Endodermal cell (in vitro differentiated cells): ENCODE measurements around the gene HCRTR1. TPM values are rescaled to one million over a fixed set of nuclear protein-coding genes. Genes with fewer than 3 reads are reported as not detected.
A peak's percentile ranks its signal among the peaks of the same experiment; 100 is the strongest.

Source experiments
- DNase-seq: peaks from one replicate; pipeline ENCODE4 v3.0.0-alpha.2; 2017
- H3K27ac ChIP-seq: 2 replicates; pipeline ENCODE4 v1.5.1; 2013; ENCODE audit warnings: mild to moderate bottlenecking, low read depth, low read length, moderate library complexity
- H3K27me3 ChIP-seq: 2 replicates; pipeline ENCODE4 v1.6.1; 2013; ENCODE audit warnings: mild to moderate bottlenecking, low read length, moderate library complexity; ENCODE audit not compliant: insufficient read depth, control insufficient read depth, poor library complexity, severe bottlenecking
- H3K36me3 ChIP-seq: 2 replicates; pipeline ENCODE4 v1.7.0; 2013; ENCODE audit warnings: mild to moderate bottlenecking, low read length, moderate library complexity; ENCODE audit not compliant: control insufficient read depth, insufficient read depth
- H3K4me1 ChIP-seq: one replicate; pipeline ENCODE4 v1.7.0; 2013; ENCODE audit warnings: low read length; ENCODE audit not compliant: control insufficient read depth, insufficient read depth
- H3K4me3 ChIP-seq: 2 replicates; pipeline ENCODE4 v1.5.1; 2013; ENCODE audit warnings: mild to moderate bottlenecking, low read length, moderate library complexity
- H3K9ac ChIP-seq: 2 replicates; pipeline ENCODE4 v1.6.1; 2013; ENCODE audit warnings: mild to moderate bottlenecking, low read length, moderate library complexity; ENCODE audit not compliant: poor library complexity, severe bottlenecking; ENCODE audit errors: extremely low read depth
- H3K9me3 ChIP-seq: 2 replicates; pipeline ENCODE4 v1.6.1; 2013; ENCODE audit warnings: mild to moderate bottlenecking, low read length, moderate library complexity; ENCODE audit not compliant: control insufficient read depth
- H3K27ac Mint-ChIP-seq: 2 replicates; pipeline ENCODE4 v1.8.0; 2020; ENCODE audit warnings: mixed read lengths
- H3K27me3 Mint-ChIP-seq: 2 replicates; pipeline ENCODE4 v1.8.0; 2021; ENCODE audit warnings: mild to moderate bottlenecking, mixed read lengths; ENCODE audit not compliant: insufficient read depth
- H3K36me3 Mint-ChIP-seq: 2 replicates; pipeline ENCODE4 v1.8.0; 2020; ENCODE audit warnings: low read depth, mixed read lengths
- H3K4me1 Mint-ChIP-seq: 2 replicates; pipeline ENCODE4 v1.8.0; 2020; ENCODE audit warnings: mixed read lengths
- H3K4me3 Mint-ChIP-seq: 2 replicates; pipeline ENCODE4 v1.8.0; 2020; ENCODE audit warnings: mild to moderate bottlenecking, moderate library complexity, mixed read lengths
- H3K9me3 Mint-ChIP-seq: 2 replicates; pipeline ENCODE4 v1.8.0; 2020; ENCODE audit warnings: mild to moderate bottlenecking, mixed read lengths
- CTCF ChIP-seq: fragments of 200-600 bp; sonication (generic); conservative IDR thresholded peaks from 2 replicates; pipeline ENCODE4 v1.5.0; 2021; ENCODE audit warnings: antibody characterized with exemption, mild to moderate bottlenecking
- WGBS, 2 experiments: methylation state at CpG; one replicate each; pipeline versions ENCODE4 v1.1.5 to v1.1.7; 2013; ENCODE audit warnings: missing lambda C conversion rate in 2 of 2, mixed read lengths in 1 of 2; ENCODE audit not compliant: insufficient coverage in 1 of 2, insufficient read length in 1 of 2; 5-methylcytosine and 5-hydroxymethylcytosine counted together
- total RNA-seq, 2 donors: library from RNA; stranded (reverse); fragmentation: NEBNext Ultra II Directional in 1 of 2; extraction: Animal tissue kit (Norgen Biotek cat#: 25700) in 1 of 2; gene quantifications; 2 replicates in 1 of 2; 3 replicates in 1 of 2; pipeline ENCODE4 v1.2.1, GENCODE V29; 2021

HCRTR1 gene
- total RNA-seq, 2 donors from 2014 or later: not detected

GRCh38 chr1:31643976-31644559, 26.6 kb downstream of the HCRTR1 start:
- Mint-ChIP-seq H3K27me3 (no peaks in the 10 kb centered on the region), H3K4me3 (peak overlapping the region; percentile 95), H3K27ac (peak overlapping the region; percentile 100), H3K9me3 (no peaks in the 10 kb centered on the region), H3K36me3 (no peaks in the 10 kb centered on the region), H3K4me1 (peaks cover 32% of the 10 kb centered on the region)
- no peak for DNase-seq
- H3K4me1 ChIP-seq: peaks cover 12% of the 10 kb centered on the region
- no peaks in the 10 kb centered on the region for H3K27me3 ChIP-seq
- 9 to 19% methylated on average over 9 to 18 of the region's 18 CpGs for WGBS, 2 experiments
- peak overlapping the region; percentile 87 for H3K4me3 ChIP-seq
- H3K27ac ChIP-seq: peak overlapping the region; percentile 92
- no peaks in the 10 kb centered on the region for H3K36me3 ChIP-seq
- no peaks in the 10 kb centered on the region for H3K9me3 ChIP-seq
- TF ChIP-seq CTCF: no peak
- peak overlapping the region; percentile 91 for H3K9ac ChIP-seq

GRCh38 chr1:31644560-31645273, 27.2 kb downstream of the HCRTR1 start, which contains the start of gene PEF1:
TSS of gene PEF1 (minus strand) at chr1:31644876. CDS start at chr1:31644864, 12 bp downstream.
- peak within 1 kb of the TSS; percentile 100 for H3K27ac Mint-ChIP-seq
- peak within 1 kb of the TSS; percentile 95 for H3K4me3 Mint-ChIP-seq
- H3K9ac ChIP-seq: peak within 1 kb of the TSS; percentile 91
- no peaks in the 10 kb centered on the region for H3K9me3 Mint-ChIP-seq
- H3K27me3 ChIP-seq: no peaks in the 10 kb centered on the region
- H3K27me3 Mint-ChIP-seq: no peaks in the 10 kb centered on the region
- H3K4me3 ChIP-seq: peak within 1 kb of the TSS; percentile 87
- no peaks in the 10 kb centered on the region for H3K36me3 Mint-ChIP-seq
- H3K36me3 ChIP-seq: no peaks in the 10 kb centered on the region
- 0 to 2% methylated on average over 5 to 56 of the region's 56 CpGs for WGBS, 2 experiments
- TF ChIP-seq CTCF: no peak
- H3K4me1 ChIP-seq: peaks cover 12% of the 10 kb centered on the region
- H3K9me3 ChIP-seq: no peaks in the 10 kb centered on the region
- DNase-seq: peak; percentile 100
- H3K4me1 Mint-ChIP-seq: peaks cover 32% of the 10 kb centered on the region
- peak within 1 kb of the TSS; percentile 92 for H3K27ac ChIP-seq

- H3K9me3 Mint-ChIP-seq: no peaks in the 10 kb centered on the region
- H3K4me1 ChIP-seq: peaks cover 12% of the 10 kb centered on the region
- H3K4me1 Mint-ChIP-seq: peaks cover 32% of the 10 kb centered on the region
- peak overlapping the region; percentile 87 for H3K4me3 ChIP-seq
- peak overlapping the region; percentile 91 for H3K9ac ChIP-seq
- no peaks in the 10 kb centered on the region for H3K27me3 Mint-ChIP-seq
- H3K36me3 Mint-ChIP-seq: no peaks in the 10 kb centered on the region
- peak overlapping the region; percentile 95 for H3K4me3 Mint-ChIP-seq
- peak overlapping the region; percentile 100 for H3K27ac Mint-ChIP-seq
- DNase-seq: no peak
- peak overlapping the region; percentile 92 for H3K27ac ChIP-seq
- 1 to 2% methylated on average over 5 to 11 of the region's 11 CpGs for WGBS, 2 experiments
- no peaks in the 10 kb centered on the region for H3K9me3 ChIP-seq
- H3K36me3 ChIP-seq: no peaks in the 10 kb centered on the region
- H3K27me3 ChIP-seq: no peaks in the 10 kb centered on the region
- no peak for TF ChIP-seq CTCF
Measured at GRCh38 chr1:31645274-31645568, 27.7 kb downstream of the HCRTR1 start.
